Inflammatory macrophage (primary cell): ENCODE results near the gene APBA3.
"Not testable (repeated sequence)": the region's sequence is repeated elsewhere in the genome, so short reads cannot be mapped to it uniquely, and the experiment has no call there.

Source experiments
- DNase-seq, 2 donors: peaks; one replicate each; pipeline ENCODE4 v3.0.0-alpha.2; 2020 to 2022

APBA3 gene

GRCh38 chr19:3771000-3771905 is 9.8 kb upstream of the APBA3 start:
- no peak for DNase-seq

GRCh38 chr19:3770136-3770999 is 8.9 kb upstream of the APBA3 start:
- no peak for DNase-seq

GRCh38 chr19:3769494-3769893 is 8.0 kb upstream of the APBA3 start:
- DNase-seq: no peak

GRCh38 chr19:3768748-3769099 is 7.2 kb upstream of the APBA3 start:
- no peak for DNase-seq

- DNase-seq: no peak
Measured at GRCh38 chr19:3768015-3768747, 6.7 kb upstream of the APBA3 start.

- DNase-seq: no peak
Measured at GRCh38 chr19:3767050-3767449, 5.6 kb upstream of the APBA3 start.

GRCh38 chr19:3766520-3766919 is 5.0 kb upstream of the APBA3 start:
- DNase-seq: peak; percentile 18 to 30

- DNase-seq: not testable (repeated sequence)
Measured at GRCh38 chr19:3765757-3766156, 4.3 kb upstream of the APBA3 start.

- no peak for DNase-seq
Measured at GRCh38 chr19:3765121-3765520, 3.6 kb upstream of the APBA3 start.

- peak; percentile 100 for DNase-seq
Measured at GRCh38 chr19:3762501-3763459, 1.3 kb upstream of the APBA3 start, which contains the start of gene MRPL54. Gene MRPL54 (plus strand): TSS chr19:3762682. CDS start chr19:3762701, 19 bp downstream.

- no peak for DNase-seq
Measured at GRCh38 chr19:3762130-3762473, 610 bp upstream of the APBA3 start.

GRCh38 chr19:3760871-3761361 is 576 bp downstream of the APBA3 start:
- no peak for DNase-seq

- no peak for DNase-seq
Measured at GRCh38 chr19:3759482-3760254, 1.8 kb downstream of the APBA3 start.

- not testable (repeated sequence) for DNase-seq
Measured at GRCh38 chr19:3758297-3758696, 3.2 kb downstream of the APBA3 start.

- not testable (repeated sequence) for DNase-seq
Measured at GRCh38 chr19:3757705-3758104, 3.8 kb downstream of the APBA3 start.

GRCh38 chr19:3753631-3754410 is 7.7 kb downstream of the APBA3 start:
- no peak for DNase-seq

GRCh38 chr19:3752492-3752891 is 9.0 kb downstream of the APBA3 start:
- DNase-seq: no peak

- no peak for DNase-seq
Measured at GRCh38 chr19:3751236-3751635, 10.3 kb downstream of the APBA3 start.

- DNase-seq: no peak
Measured at GRCh38 chr19:3750211-3750610, 11.3 kb downstream of the APBA3 start.

- DNase-seq: no peak
Measured at GRCh38 chr19:3748965-3749364, 12.5 kb downstream of the APBA3 start.
